Measurements from ENCODE around the gene LSM3. TPM values are rescaled to one million over a fixed set of nuclear protein-coding genes. Genes with fewer than 3 reads are reported as not detected.

LSM3 gene
- total RNA-seq, 1 donor from 2014 or later: 12.4 TPM

DNA sequence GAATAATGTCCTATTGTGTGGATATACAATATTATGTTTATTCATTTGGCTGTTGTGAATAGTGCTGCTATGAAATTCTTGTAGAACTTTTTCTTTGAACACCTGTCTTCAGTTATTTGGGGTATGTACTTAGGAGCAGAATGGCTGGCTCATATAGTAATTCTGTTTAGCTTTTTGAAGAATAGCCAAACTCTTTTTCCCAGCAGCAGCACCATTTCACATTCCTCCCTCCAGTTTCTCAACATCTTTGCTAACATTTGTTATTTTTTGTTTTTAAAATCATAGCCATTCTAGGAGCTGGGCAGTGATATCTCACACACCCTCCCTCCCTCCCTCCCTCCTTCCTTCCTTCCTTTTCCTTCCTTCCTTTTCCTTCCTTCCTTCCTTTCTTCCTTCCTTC, 39.7 kb downstream of the LSM3 start:
- H3K27ac Mint-ChIP-seq: no peak overlapping the region
- no peak overlapping the region for H3K4me3 Mint-ChIP-seq
- no peaks in the 10 kb centered on the region for H3K4me1 Mint-ChIP-seq (ENCODE audit: unreplicated experiment)
- TF ChIP-seq, protein P1, sequence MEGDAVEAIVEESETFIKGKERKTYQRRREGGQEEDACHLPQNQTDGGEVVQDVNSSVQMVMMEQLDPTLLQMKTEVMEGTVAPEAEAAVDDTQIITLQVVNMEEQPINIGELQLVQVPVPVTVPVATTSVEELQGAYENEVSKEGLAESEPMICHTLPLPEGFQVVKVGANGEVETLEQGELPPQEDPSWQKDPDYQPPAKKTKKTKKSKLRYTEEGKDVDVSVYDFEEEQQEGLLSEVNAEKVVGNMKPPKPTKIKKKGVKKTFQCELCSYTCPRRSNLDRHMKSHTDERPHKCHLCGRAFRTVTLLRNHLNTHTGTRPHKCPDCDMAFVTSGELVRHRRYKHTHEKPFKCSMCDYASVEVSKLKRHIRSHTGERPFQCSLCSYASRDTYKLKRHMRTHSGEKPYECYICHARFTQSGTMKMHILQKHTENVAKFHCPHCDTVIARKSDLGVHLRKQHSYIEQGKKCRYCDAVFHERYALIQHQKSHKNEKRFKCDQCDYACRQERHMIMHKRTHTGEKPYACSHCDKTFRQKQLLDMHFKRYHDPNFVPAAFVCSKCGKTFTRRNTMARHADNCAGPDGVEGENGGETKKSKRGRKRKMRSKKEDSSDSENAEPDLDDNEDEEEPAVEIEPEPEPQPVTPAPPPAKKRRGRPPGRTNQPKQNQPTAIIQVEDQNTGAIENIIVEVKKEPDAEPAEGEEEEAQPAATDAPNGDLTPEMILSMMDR (conservative IDR thresholded peaks at IDR 0.05): no peak
- no peaks in the 10 kb centered on the region for H3K36me3 Mint-ChIP-seq
- H3K27me3 Mint-ChIP-seq: no peaks in the 10 kb centered on the region
- H3K9me3 Mint-ChIP-seq: peaks cover 6% of the 10 kb centered on the region
- DNase-seq (ENCODE audit: extremely low spot score, unreplicated experiment): no peak

DNA sequence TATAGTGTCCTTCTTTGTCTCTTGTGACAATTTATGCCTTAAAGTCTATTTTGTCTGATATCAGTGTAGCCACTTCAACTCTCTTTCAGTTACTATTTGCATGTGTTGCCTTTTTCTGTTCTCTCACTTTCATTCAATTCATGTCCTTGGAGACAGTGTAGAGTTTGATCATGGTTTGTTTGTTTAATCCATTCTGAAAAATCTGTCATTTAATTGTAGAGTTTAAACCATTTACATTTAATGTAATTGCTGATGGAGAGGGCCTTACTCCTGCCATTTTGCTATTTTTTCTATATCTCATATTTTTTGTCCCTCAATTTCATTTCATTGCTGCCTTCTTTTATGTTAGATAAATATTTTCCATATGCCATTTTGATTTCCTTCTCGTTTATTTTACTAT, 42.3 kb downstream of the LSM3 start:
- H3K36me3 Mint-ChIP-seq: no peaks in the 10 kb centered on the region
- H3K4me1 Mint-ChIP-seq (ENCODE audit: unreplicated experiment): peaks cover 13% of the 10 kb centered on the region
- DNase-seq (ENCODE audit: extremely low spot score, unreplicated experiment): no peak
- H3K27me3 Mint-ChIP-seq: no peaks in the 10 kb centered on the region
- TF ChIP-seq, protein P1 (conservative IDR thresholded peaks at IDR 0.05): no peak
- no peak overlapping the region for H3K4me3 Mint-ChIP-seq
- no peak overlapping the region for H3K27ac Mint-ChIP-seq
- H3K9me3 Mint-ChIP-seq: peaks cover 6% of the 10 kb centered on the region

GRCh38 chr3:14221902-14222301, 43.3 kb downstream of the LSM3 start:
- Mint-ChIP-seq H3K27ac (no peak overlapping the region), H3K4me3 (no peak overlapping the region), H3K9me3 (peaks cover 6% of the 10 kb centered on the region), H3K27me3 (no peaks in the 10 kb centered on the region), H3K4me1 (ENCODE audit: unreplicated experiment) (peaks cover 17% of the 10 kb centered on the region), H3K36me3 (no peaks in the 10 kb centered on the region)
- no peak for DNase-seq (ENCODE audit: extremely low spot score, unreplicated experiment)
- TF ChIP-seq, protein P1 (conservative IDR thresholded peaks at IDR 0.05): no peak

GRCh38 chr3:14222457-14222856, 43.8 kb downstream of the LSM3 start:
- H3K9me3 Mint-ChIP-seq: peaks cover 6% of the 10 kb centered on the region
- no peak for DNase-seq (ENCODE audit: extremely low spot score, unreplicated experiment)
- H3K27ac Mint-ChIP-seq: no peak overlapping the region
- H3K27me3 Mint-ChIP-seq: no peaks in the 10 kb centered on the region
- no peaks in the 10 kb centered on the region for H3K36me3 Mint-ChIP-seq
- H3K4me3 Mint-ChIP-seq: no peak overlapping the region
- peaks cover 17% of the 10 kb centered on the region for H3K4me1 Mint-ChIP-seq (ENCODE audit: unreplicated experiment)
- TF ChIP-seq, protein P1 (conservative IDR thresholded peaks at IDR 0.05): no peak

DNA sequence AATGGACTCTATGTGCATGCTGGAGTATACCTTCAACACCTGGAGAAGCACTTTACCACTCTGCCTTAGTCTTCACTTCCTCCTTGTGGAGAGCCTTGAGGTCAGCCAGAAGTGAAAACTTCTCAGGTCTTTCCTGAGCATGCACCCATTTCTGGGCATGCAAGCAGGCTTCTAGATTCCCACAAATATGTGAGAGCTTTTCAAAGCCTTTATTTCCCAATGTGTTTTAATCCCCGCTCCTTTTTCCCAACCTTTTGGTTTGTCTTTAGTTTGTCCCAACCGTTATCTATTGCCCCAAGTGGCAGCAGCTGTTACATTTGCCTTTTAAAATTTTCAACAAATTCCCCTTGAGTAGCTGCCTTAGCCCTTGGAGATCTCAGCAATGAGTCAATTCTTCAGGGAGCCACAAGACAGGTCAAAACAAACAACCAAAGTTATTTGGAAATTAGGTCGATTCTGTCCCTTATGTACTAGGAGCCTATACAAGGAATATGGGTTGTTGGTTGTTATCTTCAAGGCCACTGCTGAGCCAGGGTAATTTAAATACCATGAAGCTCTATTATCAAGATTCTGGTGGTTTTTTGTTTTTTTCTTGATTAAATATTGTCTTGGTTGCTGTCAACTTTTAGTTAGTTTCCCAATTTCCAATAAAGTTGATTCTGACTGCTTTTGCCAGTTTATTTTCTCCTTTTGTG, 44.4 kb downstream of the LSM3 start:
- TF ChIP-seq, protein P1 (conservative IDR thresholded peaks at IDR 0.05): no peak
- DNase-seq (ENCODE audit: extremely low spot score, unreplicated experiment): no peak
- no peak overlapping the region for H3K27ac Mint-ChIP-seq
- H3K36me3 Mint-ChIP-seq: no peaks in the 10 kb centered on the region
- no peaks in the 10 kb centered on the region for H3K27me3 Mint-ChIP-seq
- peaks cover 17% of the 10 kb centered on the region for H3K4me1 Mint-ChIP-seq (ENCODE audit: unreplicated experiment)
- peaks cover 6% of the 10 kb centered on the region for H3K9me3 Mint-ChIP-seq
- no peak overlapping the region for H3K4me3 Mint-ChIP-seq
